Spleen (tissue), 11 donors: ENCODE measurements around the gene TRAPPC14. TPM values are rescaled to one million over a fixed set of nuclear protein-coding genes. Genes with fewer than 3 reads are reported as not detected.

ENCODE experiments used
- DNase-seq: peaks from one replicate; pipeline ENCODE4 v3.0.0-alpha.2; 2020
- H3K27ac ChIP-seq, 8 donors: fragments of 200-600 bp; sonication (generic) in 7 of 8; 1 replicate in 4 of 8; 2 replicates in 4 of 8; pipeline versions ENCODE4 v1.5.0 to v1.8.0; 2016 to 2021; ENCODE audit warnings: inconsistent platforms in 4 of 8, mild to moderate bottlenecking in 4 of 8, moderate library complexity in 1 of 8
- H3K27me3 ChIP-seq, 7 donors: fragments of 200-600 bp; sonication (generic) in 6 of 7; replicated peaks in 1 of 7; 1 replicate in 4 of 7; 2 replicates in 3 of 7; pipeline versions ENCODE4 v1.5.0 to v1.8.0; 2016 to 2021; ENCODE audit warnings: inconsistent platforms in 3 of 7, mild to moderate bottlenecking in 1 of 7
- H3K36me3 ChIP-seq, 6 donors: fragments of 200-600 bp; sonication (generic) in 5 of 6; 1 replicate in 4 of 6; 2 replicates in 2 of 6; pipeline versions ENCODE4 v1.5.0 to v1.8.0; 2016 to 2021; ENCODE audit warnings: inconsistent platforms in 2 of 6
- H3K4me1 ChIP-seq, 6 donors: fragments of 200-600 bp; sonication (generic) in 5 of 6; 1 replicate in 3 of 6; 2 replicates in 3 of 6; pipeline versions ENCODE4 v1.5.0 to v1.8.0; 2016 to 2021; ENCODE audit warnings: inconsistent platforms in 3 of 6
- H3K4me3 ChIP-seq, 8 donors: fragments of 200-600 bp; sonication (generic) in 7 of 8; 1 replicate in 4 of 8; 2 replicates in 4 of 8; pipeline versions ENCODE4 v1.5.0 to v1.8.0; 2016 to 2021; ENCODE audit warnings: inconsistent platforms in 4 of 8, mild to moderate bottlenecking in 4 of 8, moderate library complexity in 2 of 8
- H3K9me3 ChIP-seq, 8 donors: fragments of 200-600 bp; sonication (generic) in 7 of 8; 1 replicate in 4 of 8; 2 replicates in 4 of 8; pipeline versions ENCODE4 v1.5.0 to v1.8.0; 2016 to 2021; ENCODE audit warnings: inconsistent platforms in 4 of 8
- CTCF ChIP-seq, 11 experiments: fragments of 200-600 bp in 7 of 11; fragments of 450-650 bp in 4 of 11; sonication (generic) in 4 of 11; IDR thresholded peaks in 8 of 11; conservative IDR thresholded peaks in 3 of 11; 1 replicate in 7 of 11; 2 replicates in 4 of 11; pipeline versions ENCODE4 v1.4.0 to v1.8.0; 2016 to 2021; ENCODE audit warnings: antibody characterized with exemption in 11 of 11, inconsistent platforms in 4 of 11, mild to moderate bottlenecking in 1 of 11
- POLR2A ChIP-seq, 3 donors: fragments of 450-650 bp; IDR thresholded peaks; one replicate each; pipeline ENCODE4 v1.5.1; 2017; ENCODE audit warnings: antibody characterized with exemption in 3 of 3, mild to moderate bottlenecking in 1 of 3
- POLR2AphosphoS5 ChIP-seq, 3 donors: sonication (generic); formaldehyde crosslinking; IDR thresholded peaks; one replicate each; pipeline ENCODE4 v1.5.1; 2017; ENCODE audit warnings: antibody characterized with exemption in 3 of 3
- WGBS, 5 donors: extraction: QIAGEN DNeasy Blood & Tissue Kit in 3 of 5; methylation state at CpG; one replicate each; pipeline versions ENCODE4 v1.1.5 to v1.1.7; 2013 to 2018; 5-methylcytosine and 5-hydroxymethylcytosine counted together
- intact Hi-C: fragments of 100-400 bp; cut with DNase I; formaldehyde crosslinking; loops from one replicate; pipeline ENCODE4 v1.15.0; 2023; ENCODE audit warnings: low total_unique reads
- polyA plus RNA-seq, 3 donors: library from polyadenylated mRNA; stranded (reverse); fragments of 200-250 nt; gene quantifications; one replicate each; pipeline ENCODE4 v1.2.1, GENCODE V29; 2013
- total RNA-seq, 7 donors: library from RNA; depleted of rRNA in 3 of 7; stranded (reverse); fragments of >200 nt in 3 of 7; fragmentation: NEBNext Ultra II Directional in 4 of 7; extraction: Animal tissue kit (Norgen Biotek cat#: 25700) in 4 of 7; gene quantifications; one replicate each; pipeline versions ENCODE4 v1.1.0 to v1.2.1, GENCODE V29; 2016 to 2021
- donor health status: healthy with polysubstance abuse.
- donor health status: DM: no; HTN: no; CAD: no; lungs with moderate emphysema.
- donor health status: DM: no; HTN: no; CAD: no.
- donor health status: Bipolar disorder and iron deficiency.
- donor health status: healthy.
- donor health status: DM: no; HTN: no; CAD: no.
- donor health status: DM: yes; HTN: yes; CAD: no.

TRAPPC14 gene
- total and polyA plus RNA-seq, 10 donors, result 33.0 to 68.7 (median 49.8) TPM

- Histone ChIP-seq H3K27me3 (no peaks in the 10 kb centered on the region), H3K4me3 (peak overlapping the region; percentile 72 to 94 (median 88)), H3K27ac (peak overlapping the region; percentile 40 to 96 (median 89)), H3K36me3 (peaks cover 0 to 31% (median 2%) of the 10 kb centered on the region in 6 donors), H3K4me1 (peaks cover 18 to 75% (median 41%) of the 10 kb centered on the region in 6 donors), H3K9me3 (no peaks in the 10 kb centered on the region)
- 24 to 46% (median 26%) methylated on average over 11 to 19 of the region's 19 CpGs for WGBS, 5 donors
- peak; percentile 86 for DNase-seq
- TF ChIP-seq POLR2A (IDR thresholded peaks at IDR 0.05), result no peak
- TF ChIP-seq POLR2AphosphoS5 (IDR thresholded peaks at IDR 0.05), result no peak
- no peak for TF ChIP-seq CTCF (IDR thresholded peaks at IDR 0.05 in 8 of 11, conservative IDR thresholded peaks at IDR 0.05 in 3 of 11)
- intact Hi-C loops, result no loop called here
Measured at GRCh38 chr7:100119970-100120732, 38.4 kb downstream of the TRAPPC14 start.

GRCh38 chr7:100119072-100119969 lies 39.2 kb downstream of the TRAPPC14 start, which contains the start of the genes CNPY4 and TAF6:
Gene CNPY4 (plus strand): TSS chr7:100119634. CDS start chr7:100119745, 111 bp downstream.
Gene TAF6 (minus strand): TSS chr7:100119358. CDS start chr7:100114209, 5,149 bp downstream.
- Histone ChIP-seq H3K4me3 (peak within 1 kb of the TSS; percentile 75 to 94 (median 90)), H3K27me3 (no peaks in the 10 kb centered on the region), H3K27ac (peak within 1 kb of the TSS; percentile 87 to 96 (median 90)), H3K36me3 (peaks cover 0 to 31% (median 6%) of the 10 kb centered on the region in 6 donors), H3K4me1 (peaks cover 16 to 67% (median 33%) of the 10 kb centered on the region in 6 donors), H3K9me3 (no peaks in the 10 kb centered on the region)
- 0 to 1% (median 0%) methylated on average over 30 to 49 of the region's 49 CpGs for WGBS, 5 donors
- TF ChIP-seq POLR2AphosphoS5 (IDR thresholded peaks at IDR 0.05), result peak; percentile 88 to 92 (median 90)
- peak in 5 of 11 experiments; percentile 8 to 34 (median 14) for TF ChIP-seq CTCF (IDR thresholded peaks at IDR 0.05 in 8 of 11, conservative IDR thresholded peaks at IDR 0.05 in 3 of 11)
- TF ChIP-seq POLR2A (IDR thresholded peaks at IDR 0.05), result peak in 1 of 3 donors; percentile 32
- peak; percentile 98 for DNase-seq
- intact Hi-C loops, result no loop called here

GRCh38 chr7:100118388-100119071 lies 40.0 kb downstream of the TRAPPC14 start:
- 21 to 23% (median 23%) methylated on average over 17 to 18 of the region's 18 CpGs for WGBS, 5 donors
- Histone ChIP-seq H3K4me3 (peak overlapping the region; percentile 75 to 94 (median 90)), H3K27ac (peak overlapping the region; percentile 87 to 96 (median 90)), H3K4me1 (peaks cover 16 to 59% (median 32%) of the 10 kb centered on the region in 6 donors), H3K27me3 (no peaks in the 10 kb centered on the region), H3K36me3 (peaks cover 0 to 33% (median 10%) of the 10 kb centered on the region in 6 donors), H3K9me3 (no peaks in the 10 kb centered on the region)
- no peak for DNase-seq
- TF ChIP-seq POLR2A (IDR thresholded peaks at IDR 0.05), result no peak
- no peak for TF ChIP-seq POLR2AphosphoS5 (IDR thresholded peaks at IDR 0.05)
- TF ChIP-seq CTCF (IDR thresholded peaks at IDR 0.05 in 8 of 11, conservative IDR thresholded peaks at IDR 0.05 in 3 of 11), result no peak
- intact Hi-C loops, result no loop called here
